Measurements from ENCODE around the gene BRINP3.

DNA sequence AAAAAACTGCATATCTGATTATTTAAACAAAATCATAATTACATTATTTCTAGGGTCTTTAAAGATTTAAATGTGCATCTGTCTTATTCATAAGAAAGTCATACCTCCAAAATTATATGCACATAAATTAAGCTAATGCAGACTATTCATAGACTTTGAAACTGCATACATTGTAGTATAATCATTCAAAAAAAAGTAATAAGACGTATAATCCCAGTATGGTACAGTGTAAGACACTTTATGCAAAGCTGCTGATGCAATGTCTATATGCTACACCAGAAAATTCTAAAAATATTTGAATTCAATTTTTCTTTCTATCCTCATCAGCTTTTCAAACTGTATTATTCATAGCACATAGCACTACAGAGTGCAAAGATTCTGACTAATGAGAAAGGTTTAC lies 22.0 kb downstream of the BRINP3 start:
- TF ChIP-seq, protein P1, sequence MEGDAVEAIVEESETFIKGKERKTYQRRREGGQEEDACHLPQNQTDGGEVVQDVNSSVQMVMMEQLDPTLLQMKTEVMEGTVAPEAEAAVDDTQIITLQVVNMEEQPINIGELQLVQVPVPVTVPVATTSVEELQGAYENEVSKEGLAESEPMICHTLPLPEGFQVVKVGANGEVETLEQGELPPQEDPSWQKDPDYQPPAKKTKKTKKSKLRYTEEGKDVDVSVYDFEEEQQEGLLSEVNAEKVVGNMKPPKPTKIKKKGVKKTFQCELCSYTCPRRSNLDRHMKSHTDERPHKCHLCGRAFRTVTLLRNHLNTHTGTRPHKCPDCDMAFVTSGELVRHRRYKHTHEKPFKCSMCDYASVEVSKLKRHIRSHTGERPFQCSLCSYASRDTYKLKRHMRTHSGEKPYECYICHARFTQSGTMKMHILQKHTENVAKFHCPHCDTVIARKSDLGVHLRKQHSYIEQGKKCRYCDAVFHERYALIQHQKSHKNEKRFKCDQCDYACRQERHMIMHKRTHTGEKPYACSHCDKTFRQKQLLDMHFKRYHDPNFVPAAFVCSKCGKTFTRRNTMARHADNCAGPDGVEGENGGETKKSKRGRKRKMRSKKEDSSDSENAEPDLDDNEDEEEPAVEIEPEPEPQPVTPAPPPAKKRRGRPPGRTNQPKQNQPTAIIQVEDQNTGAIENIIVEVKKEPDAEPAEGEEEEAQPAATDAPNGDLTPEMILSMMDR (IDR thresholded peaks at IDR 0.05), result no peak
- no peak for TF ChIP-seq POLR2A (IDR thresholded peaks at IDR 0.05)

Data from adrenal gland (tissue), 5 donors.